ENCODE measurements around the gene CAMK2D. TPM values are rescaled to one million over a fixed set of nuclear protein-coding genes. Genes with fewer than 3 reads are reported as not detected.

Gene CAMK2D
- total and polyA plus RNA-seq, 2 donors (not counting 1 experiment from before 2014, with no cell fraction given) = 120 to 262 TPM

- Histone ChIP-seq H3K4me2 (ENCODE audit: extremely low read depth, insufficient read depth, low read length) (no peak overlapping the region), H3K27ac (ENCODE audit: insufficient read depth, low read length) (no peak overlapping the region), H3K36me3 (ENCODE audit: control insufficient read depth, insufficient read depth, low read length) (peaks cover 6% of the 10 kb centered on the region), H3K4me3 (replicated peaks in 1 of 4; ENCODE audit: control extremely low read depth in 1 of 4, insufficient read depth in 1 of 4, low read depth in 3 of 4, low read length in 4 of 4) (no peak overlapping the region), H4K20me1 (ENCODE audit: control insufficient read depth, extremely low read depth, insufficient read depth, low read length) (no peaks in the 10 kb centered on the region), H3K27me3 (ENCODE audit: control insufficient read depth, insufficient read depth, low read length) (no peaks in the 10 kb centered on the region), H3K79me2 (ENCODE audit: control insufficient read depth, insufficient read depth, low read length) (no peaks in the 10 kb centered on the region), H3K4me1 (ENCODE audit: control insufficient read depth, extremely low read depth, insufficient read depth, low read length) (peaks cover 2% of the 10 kb centered on the region), H3K9ac (ENCODE audit: insufficient read depth, low read length) (no peak overlapping the region), H2AFZ (ENCODE audit: low read length) (no peak overlapping the region), H3K9me3 (ENCODE audit: control insufficient read depth, insufficient read depth, low read depth, low read length) (no peaks in the 10 kb centered on the region)
- no peak for TF ChIP-seq CTCF (conservative IDR thresholded peaks at IDR 0.05 in 1 of 2, IDR thresholded peaks at IDR 0.05 in 1 of 2; ENCODE audit: low read depth in 1 of 2, low read length in 2 of 2)
- TF ChIP-seq EZH2 (IDR thresholded peaks at IDR 0.05; ENCODE audit: low read length, missing control alignments) = no peak
- DNase-seq (ENCODE audit: low read depth in 2 of 2) = no peak
Observed at GRCh38 chr4:113495790-113496189, 265.7 kb downstream of the CAMK2D start.

GRCh38 chr4:113483131-113483530 lies 278.4 kb downstream of the CAMK2D start:
- H3K4me3 ChIP-seq (replicated peaks in 1 of 4; ENCODE audit: control extremely low read depth in 1 of 4, insufficient read depth in 1 of 4, low read depth in 3 of 4, low read length in 4 of 4) = no peak overlapping the region
- no peak overlapping the region for H2AFZ ChIP-seq (ENCODE audit: low read length)
- no peak overlapping the region for H3K4me2 ChIP-seq (ENCODE audit: extremely low read depth, insufficient read depth, low read length)
- no peaks in the 10 kb centered on the region for H4K20me1 ChIP-seq (ENCODE audit: control insufficient read depth, extremely low read depth, insufficient read depth, low read length)
- H3K36me3 ChIP-seq (ENCODE audit: control insufficient read depth, insufficient read depth, low read length) = no peaks in the 10 kb centered on the region
- H3K9me3 ChIP-seq (ENCODE audit: control insufficient read depth, insufficient read depth, low read depth, low read length) = no peaks in the 10 kb centered on the region
- no peak overlapping the region for H3K9ac ChIP-seq (ENCODE audit: insufficient read depth, low read length)
- no peaks in the 10 kb centered on the region for H3K4me1 ChIP-seq (ENCODE audit: control insufficient read depth, extremely low read depth, insufficient read depth, low read length)
- H3K27me3 ChIP-seq (ENCODE audit: control insufficient read depth, insufficient read depth, low read length) = no peaks in the 10 kb centered on the region
- H3K27ac ChIP-seq (ENCODE audit: insufficient read depth, low read length) = no peak overlapping the region
- no peak for TF ChIP-seq CTCF (conservative IDR thresholded peaks at IDR 0.05 in 1 of 2, IDR thresholded peaks at IDR 0.05 in 1 of 2; ENCODE audit: low read depth in 1 of 2, low read length in 2 of 2)
- no peak for TF ChIP-seq EZH2 (IDR thresholded peaks at IDR 0.05; ENCODE audit: low read length, missing control alignments)
- no peak for DNase-seq (ENCODE audit: low read depth in 2 of 2)
- no peaks in the 10 kb centered on the region for H3K79me2 ChIP-seq (ENCODE audit: control insufficient read depth, insufficient read depth, low read length)

- TF ChIP-seq CTCF (conservative IDR thresholded peaks at IDR 0.05 in 1 of 2, IDR thresholded peaks at IDR 0.05 in 1 of 2; ENCODE audit: low read depth in 1 of 2, low read length in 2 of 2) (no peak), EZH2 (IDR thresholded peaks at IDR 0.05; ENCODE audit: low read length, missing control alignments) (no peak)
- H3K27me3 ChIP-seq (ENCODE audit: control insufficient read depth, insufficient read depth, low read length) = no peaks in the 10 kb centered on the region
- no peaks in the 10 kb centered on the region for H3K36me3 ChIP-seq (ENCODE audit: control insufficient read depth, insufficient read depth, low read length)
- no peaks in the 10 kb centered on the region for H4K20me1 ChIP-seq (ENCODE audit: control insufficient read depth, extremely low read depth, insufficient read depth, low read length)
- H3K4me1 ChIP-seq (ENCODE audit: control insufficient read depth, extremely low read depth, insufficient read depth, low read length) = no peaks in the 10 kb centered on the region
- no peak overlapping the region for H3K9ac ChIP-seq (ENCODE audit: insufficient read depth, low read length)
- no peak overlapping the region for H3K4me3 ChIP-seq (replicated peaks in 1 of 4; ENCODE audit: control extremely low read depth in 1 of 4, insufficient read depth in 1 of 4, low read depth in 3 of 4, low read length in 4 of 4)
- no peaks in the 10 kb centered on the region for H3K9me3 ChIP-seq (ENCODE audit: control insufficient read depth, insufficient read depth, low read depth, low read length)
- H3K79me2 ChIP-seq (ENCODE audit: control insufficient read depth, insufficient read depth, low read length) = no peaks in the 10 kb centered on the region
- H3K27ac ChIP-seq (ENCODE audit: insufficient read depth, low read length) = no peak overlapping the region
- no peak overlapping the region for H2AFZ ChIP-seq (ENCODE audit: low read length)
- DNase-seq (ENCODE audit: low read depth in 2 of 2) = no peak
- no peak overlapping the region for H3K4me2 ChIP-seq (ENCODE audit: extremely low read depth, insufficient read depth, low read length)
Observed at GRCh38 chr4:113482325-113482724, 279.2 kb downstream of the CAMK2D start.

Data from fibroblast of lung (primary cell).